HG02884 (cell line): ENCODE results near the gene PDE6B.
A peak's percentile ranks its signal among the peaks of the same experiment; 100 is the strongest.
"Not testable (repeated sequence)": the region's sequence is repeated elsewhere in the genome, so short reads cannot be mapped to it uniquely, and the experiment has no call there.

Source experiments
- ATAC-seq: cut with Tn5 transposase; IDR thresholded peaks from one replicate; pipeline ENCODE4 v1.9.1; 2021; ENCODE audit warnings: mild to moderate bottlenecking, moderate library complexity; ENCODE audit not compliant: unreplicated experiment

Gene PDE6B

DNA sequence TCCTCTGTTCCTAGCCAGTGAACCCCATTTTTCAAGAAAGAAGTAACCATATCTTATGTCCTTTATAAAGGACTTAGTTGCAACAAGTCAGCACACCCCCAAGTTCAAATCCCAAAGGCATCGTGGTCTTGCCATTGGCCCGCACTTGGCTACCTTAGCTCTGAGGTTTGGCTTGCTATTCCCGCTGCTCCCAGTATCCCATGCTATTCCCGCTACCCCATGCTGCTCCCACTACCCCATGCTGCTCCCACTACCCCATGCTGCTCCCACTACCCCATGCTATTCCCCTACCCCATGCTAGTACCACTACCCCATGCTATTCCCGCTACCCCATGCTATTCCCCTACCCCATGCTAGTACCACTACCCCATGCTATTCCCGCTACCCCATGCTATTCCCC, 42.8 kb downstream of the PDE6B start:
- not testable (repeated sequence) for ATAC-seq

DNA sequence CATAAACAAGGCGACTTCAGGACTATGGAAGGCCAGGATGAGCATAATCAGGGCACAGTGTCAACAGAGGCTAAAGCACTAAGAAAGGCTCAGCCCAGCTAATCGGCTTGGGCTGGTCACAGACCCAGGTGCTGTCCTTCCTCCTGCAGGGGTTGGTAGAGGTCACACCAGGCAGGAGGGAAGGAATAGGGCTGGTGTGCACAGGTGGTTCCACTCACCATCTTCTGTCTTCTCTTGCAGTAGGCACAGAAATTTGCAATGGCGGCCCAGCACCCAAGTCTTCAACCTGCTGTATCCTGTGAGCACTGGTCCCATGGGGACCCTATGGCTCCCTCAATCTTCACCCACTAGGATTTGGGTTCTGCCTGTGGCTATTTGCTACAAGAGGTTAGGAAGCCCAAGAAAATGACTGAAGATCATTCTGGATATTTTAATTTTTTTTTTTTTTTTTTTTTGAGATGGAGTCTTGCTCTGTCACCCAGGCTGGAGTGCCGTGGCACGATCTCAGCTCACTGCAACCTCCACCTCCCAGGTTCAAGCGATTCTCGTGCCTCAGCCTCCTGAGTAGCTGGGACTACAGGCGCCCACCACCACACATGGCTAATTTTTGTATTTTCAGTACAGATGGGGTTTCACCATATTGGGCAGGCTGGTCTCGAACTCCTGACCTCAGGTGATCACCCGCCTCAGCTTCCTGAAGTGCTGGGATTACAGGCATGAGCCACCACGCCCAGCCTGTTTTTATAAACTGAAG, 44.6 kb downstream of the PDE6B start:
- ATAC-seq: not testable (repeated sequence)

DNA sequence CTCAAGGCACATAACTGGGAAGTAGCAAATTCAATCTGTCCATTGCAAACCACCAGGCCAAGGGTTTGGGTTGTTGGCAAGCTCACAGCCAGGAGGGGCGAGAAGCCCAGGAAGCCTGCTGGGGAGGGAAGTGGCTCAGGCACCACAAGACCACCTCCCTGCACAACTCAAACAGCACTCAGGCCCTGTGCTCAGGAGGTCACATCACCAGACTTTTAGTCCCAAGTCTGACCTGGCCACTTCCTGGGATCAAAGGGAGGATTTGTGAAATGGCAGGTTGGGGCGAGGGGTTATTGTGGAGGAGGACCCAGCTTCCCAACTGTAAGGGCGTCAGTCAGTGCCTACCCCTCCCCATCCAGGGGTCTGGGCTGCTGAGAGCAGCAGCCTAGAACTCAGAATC, 46.4 kb downstream of the PDE6B start:
- no peak for ATAC-seq

DNA sequence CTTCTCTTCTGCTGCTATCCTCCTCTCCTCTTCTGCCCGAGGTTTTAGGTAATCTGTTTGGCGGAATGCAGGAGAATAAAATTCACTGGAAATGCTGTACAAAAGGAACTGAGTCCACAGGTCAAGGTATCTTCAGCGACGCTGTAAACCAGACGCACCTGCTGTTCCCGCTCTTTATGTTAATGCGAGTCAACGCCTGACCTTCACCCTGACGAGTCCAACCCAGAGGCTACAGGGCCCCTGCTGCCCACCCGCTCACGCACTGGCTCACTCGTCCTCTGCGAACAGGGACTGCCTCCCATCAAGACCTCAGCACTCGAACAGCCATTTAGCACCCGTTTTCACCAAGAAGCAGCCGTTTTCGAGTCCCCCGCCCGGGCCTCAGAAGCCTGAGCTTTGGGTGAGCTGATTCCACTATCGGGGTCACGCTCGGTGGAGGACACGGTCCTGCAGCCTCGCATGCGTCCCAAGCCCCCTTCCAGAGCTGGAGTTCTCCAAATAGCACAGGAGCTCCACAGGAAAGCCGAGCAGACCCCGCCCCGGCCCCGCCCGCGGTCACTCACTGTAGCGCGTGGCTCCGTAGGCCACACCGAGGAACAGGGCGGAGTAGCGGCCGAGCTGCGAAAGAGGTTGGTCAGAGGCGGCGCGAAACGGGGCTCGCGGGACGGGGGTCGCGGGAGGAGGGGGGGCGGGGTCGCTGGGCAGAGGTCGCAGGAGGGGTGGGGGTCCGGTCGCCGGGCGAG, 48.1 kb downstream of the PDE6B start:
- ATAC-seq: no peak

DNA sequence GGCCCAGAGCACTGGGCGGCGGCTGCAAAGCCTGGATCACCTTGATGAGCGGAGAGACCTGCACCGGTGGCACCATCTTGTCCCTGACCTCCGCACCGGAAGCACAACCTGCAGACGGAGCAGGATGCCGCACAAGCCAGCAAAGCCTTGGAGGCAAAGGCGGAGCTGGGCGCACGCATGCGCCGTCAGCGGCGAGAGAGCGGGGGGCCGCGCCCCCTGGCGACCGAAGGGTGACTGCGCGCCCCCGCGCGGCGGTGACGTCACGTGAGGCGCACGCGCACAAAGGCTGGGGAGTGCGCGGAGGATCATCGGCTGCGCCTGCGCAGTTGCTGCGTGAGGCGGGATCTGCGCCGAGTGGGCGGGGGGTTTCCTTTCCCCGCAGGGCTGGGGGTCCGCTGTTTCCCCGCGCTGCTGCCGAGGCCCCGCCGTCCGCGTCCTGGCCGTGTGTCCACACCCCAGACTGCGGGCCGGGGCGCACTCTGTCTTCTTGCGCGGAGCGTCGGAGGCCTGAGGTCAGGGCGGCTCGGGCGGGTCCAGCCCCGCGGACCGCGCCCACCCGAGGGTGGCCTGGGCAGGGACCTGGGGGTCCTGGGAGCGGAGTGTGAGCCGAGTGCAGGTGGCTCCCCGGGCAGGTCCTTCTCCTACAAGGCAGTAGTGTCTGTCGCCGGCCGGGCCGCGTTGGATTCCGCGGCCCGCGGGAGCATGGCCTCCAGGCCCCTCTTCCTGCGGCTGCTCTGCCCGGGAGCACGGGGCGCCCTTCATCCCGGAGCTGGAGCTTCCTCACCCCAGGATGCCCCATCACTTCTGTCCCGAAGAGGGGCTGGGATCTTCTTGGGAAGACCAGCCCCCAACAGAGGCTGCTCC, 49.0 kb downstream of the PDE6B start, which contains the start of the genes ATP5ME and MYL5:
Gene ATP5ME (minus strand): TSS at position 105 of the 864 bp plus-strand sequence. CDS start 29 bp downstream, at position 76.
Gene MYL5 (plus strand): TSS at position 371 of the 864 bp plus-strand sequence. CDS start 3,485 bp downstream, outside the sequence.
- ATAC-seq: peak; percentile 67

DNA sequence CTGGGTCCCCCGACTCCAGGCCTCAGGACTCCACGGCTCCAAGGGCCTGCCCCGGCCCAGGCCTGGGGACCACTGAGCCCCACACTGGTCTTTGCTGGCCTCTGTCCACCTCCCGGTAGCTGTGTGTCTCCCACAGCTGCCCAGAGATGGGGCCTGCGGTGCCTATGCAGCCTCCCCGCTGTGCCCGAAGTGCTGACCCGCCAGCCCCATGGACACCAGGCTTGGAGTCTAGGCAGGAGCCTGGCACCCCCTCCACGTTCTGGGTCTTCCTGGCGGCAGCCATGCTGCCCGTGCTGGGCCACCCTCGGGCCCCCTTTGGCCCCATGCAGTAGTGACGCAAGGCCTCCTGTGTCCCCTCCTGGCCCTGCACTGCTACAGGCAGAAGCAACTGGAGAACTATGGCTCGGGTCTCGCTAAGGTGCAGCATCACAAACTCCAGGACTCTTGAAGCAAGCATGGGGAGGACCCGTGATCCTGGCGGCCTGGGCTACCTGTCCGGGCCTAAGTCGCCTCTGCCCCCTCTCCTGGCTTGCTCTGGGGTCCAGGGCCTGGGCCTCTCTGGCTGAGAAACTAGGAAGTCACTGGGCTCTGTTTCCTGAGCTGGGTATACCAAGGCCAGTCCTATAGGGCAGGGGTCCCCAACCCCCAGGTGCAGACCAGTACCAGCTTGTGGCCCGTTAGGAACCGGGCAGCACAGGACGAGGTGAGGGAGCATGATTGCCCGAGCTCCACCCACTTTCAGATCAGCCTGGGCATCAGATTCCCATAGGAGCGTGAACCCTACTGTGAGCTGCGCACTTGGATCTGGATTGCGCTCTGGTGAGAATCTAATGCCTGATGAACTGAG, 49.9 kb downstream of the PDE6B start:
- ATAC-seq: no peak

GRCh38 chr4:675980-676870, 50.9 kb downstream of the PDE6B start:
- ATAC-seq: no peak

DNA sequence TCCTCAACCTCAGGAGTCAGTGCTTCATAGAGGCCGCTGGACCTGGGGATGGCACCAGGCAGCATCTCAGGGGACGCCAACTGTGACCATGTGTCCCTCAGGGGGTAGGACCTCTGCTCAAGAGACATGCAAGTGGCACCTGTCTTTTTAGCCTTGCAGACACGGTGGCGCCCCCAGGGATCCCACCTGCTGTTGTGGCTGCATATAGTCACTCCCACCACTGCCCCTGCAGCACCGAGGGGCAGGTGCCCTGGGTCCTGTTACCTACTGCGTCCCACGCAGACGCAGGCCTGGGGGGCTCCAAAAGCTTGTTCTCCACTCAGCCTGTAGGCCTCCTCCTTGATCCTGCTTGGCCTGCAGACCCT, 51.5 kb downstream of the PDE6B start:
- no peak for ATAC-seq

DNA sequence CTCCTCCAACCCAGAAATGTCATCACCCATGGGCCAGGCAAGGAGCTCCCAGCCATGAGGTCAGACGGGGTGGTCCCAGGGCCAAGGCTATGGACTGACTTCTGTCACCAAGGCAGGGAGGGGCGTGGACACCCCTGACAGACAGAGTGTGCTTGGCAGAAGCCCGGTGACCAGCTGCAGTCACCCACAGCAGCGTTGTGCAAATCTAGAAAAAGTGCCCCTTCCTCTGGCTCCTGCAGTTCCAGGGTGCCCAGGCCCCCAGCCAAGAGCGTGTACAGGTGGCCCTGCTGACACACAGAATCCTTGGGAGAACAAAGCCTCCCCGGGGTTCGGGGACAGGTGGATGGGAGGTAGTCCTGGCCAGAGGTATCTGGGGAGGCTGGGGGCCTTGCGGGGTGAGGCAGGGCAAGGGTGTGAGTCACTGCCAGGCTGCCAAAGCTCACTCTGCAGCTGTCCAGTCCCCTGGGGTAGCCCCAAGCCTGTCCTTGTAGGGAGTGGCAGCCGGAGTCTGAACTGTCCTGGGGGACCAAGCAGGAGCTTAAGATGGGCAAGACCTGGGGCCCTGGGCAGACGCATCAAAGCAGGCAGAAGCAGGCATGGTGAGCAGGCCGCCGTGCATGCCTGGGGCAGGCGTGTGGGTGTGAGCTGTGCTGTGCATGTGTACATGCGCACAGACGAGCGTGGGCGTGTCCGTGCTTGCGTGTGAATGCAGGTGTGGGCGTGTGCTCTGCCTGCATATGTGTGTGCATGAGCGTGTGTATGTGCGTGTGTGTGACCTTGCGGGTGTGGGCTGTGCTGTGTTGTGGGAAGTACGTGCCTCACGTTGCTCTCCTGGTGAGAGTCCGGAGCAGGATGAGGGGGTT, 52.3 kb downstream of the PDE6B start:
- no peak for ATAC-seq

DNA sequence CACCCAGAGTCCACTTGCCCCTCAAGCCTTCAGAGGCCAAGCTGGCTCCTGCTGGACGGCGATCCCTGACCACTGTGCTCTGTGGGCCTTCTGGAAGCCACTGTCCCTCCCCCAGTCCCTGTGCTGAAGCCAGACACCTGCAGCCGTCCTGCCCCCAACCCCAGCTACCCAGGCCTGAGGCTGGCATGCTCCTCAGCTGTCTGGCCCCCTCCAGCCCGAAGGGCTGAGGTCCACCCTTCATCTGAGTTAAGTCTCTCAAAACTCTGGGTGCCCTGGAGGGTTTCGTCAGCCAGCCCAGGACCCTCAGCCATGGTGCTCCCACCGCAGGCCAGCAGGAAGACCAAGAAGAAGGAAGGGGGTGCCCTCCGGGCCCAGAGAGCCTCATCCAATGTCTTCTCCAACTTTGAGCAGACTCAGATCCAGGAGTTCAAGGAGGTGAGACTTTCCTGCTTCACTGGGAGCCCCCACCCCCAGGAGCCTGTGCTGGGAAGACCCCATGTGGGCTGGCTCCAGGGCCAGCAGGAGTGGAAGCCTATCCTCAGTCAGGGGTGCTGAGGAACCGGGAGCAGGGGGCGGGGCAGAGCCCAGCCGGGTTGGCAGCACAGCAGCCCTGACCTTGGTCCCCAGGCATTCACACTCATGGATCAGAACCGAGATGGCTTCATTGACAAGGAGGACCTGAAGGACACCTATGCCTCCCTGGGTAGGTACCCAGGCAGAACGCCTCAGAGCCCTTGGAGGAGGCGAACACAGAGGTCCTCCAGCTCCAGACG, 53.1 kb downstream of the PDE6B start:
- ATAC-seq: no peak

- ATAC-seq: no peak
These were observed 53.7 kb downstream of the PDE6B start for GRCh38 chr4:679104-679481.

- no peak for ATAC-seq
These were observed 54.3 kb downstream of the PDE6B start for GRCh38 chr4:679629-680028.

DNA sequence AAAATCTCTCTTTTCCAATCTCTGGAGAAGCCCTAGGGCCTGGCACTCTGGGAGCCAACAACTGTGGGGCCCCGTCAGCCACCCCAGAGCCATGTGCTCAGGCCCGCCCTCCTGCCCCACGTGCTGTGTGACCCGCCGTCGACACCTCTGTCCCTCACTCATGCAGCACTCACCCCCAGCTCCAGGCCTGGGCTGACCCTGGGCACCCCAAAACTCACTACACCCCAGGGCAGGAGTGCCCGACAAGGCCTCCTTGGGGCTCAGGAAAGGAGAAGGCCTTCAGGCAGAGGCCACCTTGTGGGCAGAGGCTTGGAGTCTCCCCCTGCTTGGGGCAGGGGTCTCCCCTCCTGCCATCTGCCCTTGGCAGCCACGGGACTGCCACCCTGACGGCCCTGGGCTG, 54.7 kb downstream of the PDE6B start:
- ATAC-seq: no peak

- no peak for ATAC-seq
These were observed 55.2 kb downstream of the PDE6B start for GRCh38 chr4:680551-680927.

DNA sequence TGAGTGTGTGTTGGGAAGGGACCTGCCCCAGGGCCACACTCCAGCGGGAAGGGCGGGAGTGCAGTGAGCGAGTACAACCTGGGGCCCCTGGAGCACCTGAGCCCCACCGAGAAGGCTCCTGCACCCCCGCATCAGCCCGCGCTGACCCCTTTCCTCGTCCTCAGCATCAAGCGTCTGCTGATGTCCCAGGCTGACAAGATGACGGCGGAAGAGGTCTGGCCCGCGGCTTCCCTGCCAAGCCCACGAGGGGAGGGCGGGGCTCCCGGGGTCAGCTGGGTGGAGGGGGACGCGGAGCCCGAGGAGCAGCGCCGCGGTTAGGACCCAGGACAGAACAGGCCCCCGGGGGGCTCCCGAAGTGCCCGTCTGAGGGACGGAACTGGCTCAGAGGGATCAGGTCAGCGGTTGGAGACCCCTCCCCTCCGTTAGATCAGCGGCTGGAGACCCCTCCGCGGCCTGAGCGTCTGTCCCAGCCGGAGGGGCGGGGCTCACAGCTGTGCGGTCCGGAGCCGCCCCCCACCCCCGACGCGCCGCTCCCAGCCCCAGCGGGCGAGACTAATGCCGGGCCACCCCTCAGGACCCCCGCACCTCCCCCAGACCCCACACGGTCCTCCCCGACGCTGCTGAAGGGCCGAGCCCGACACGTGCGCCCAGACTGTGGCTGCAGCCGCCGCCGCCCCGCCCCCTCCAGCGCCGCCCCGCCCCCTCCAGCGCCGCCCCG, 55.7 kb downstream of the PDE6B start:
- no peak for ATAC-seq

DNA sequence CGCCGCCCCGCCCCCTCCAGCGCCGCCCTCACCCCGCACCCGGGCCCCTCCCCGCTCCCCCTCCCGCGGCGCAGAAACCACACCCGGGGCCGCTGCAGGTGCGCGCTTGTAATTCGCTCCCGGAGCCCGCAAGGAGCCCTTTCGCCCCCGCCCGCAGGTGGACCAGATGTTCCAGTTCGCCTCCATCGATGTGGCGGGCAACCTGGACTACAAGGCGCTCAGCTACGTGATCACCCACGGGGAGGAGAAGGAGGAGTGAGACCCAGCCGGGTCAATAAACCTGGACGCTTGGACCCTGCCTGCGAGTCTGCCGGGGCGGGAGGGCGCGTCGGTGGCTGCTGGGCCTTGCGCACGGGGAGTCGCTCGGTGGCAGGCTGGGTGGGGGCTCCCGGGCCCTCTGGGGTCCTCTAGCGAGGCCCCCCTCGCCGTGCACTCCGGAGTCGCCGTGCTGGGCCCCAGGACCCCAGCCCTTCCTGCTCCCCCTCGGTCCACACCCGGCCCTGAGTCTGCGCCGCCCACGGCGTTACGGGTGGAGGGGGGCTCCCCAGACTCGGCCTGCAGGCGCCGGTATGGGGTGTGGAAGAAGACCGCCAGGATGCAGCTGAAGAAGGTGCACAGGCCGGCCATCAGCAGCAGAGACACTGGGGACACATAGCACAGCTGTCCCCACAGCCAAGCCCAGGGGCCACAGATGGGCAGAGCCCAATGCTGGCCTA, 56.5 kb downstream of the PDE6B start:
- no peak for ATAC-seq
